SH-SY5Y (cell line): ENCODE results near the gene MYBPH.

Source experiments
- GATA2 ChIP-seq: IDR thresholded peaks from 2 replicates; pipeline ENCODE4 v1.6.1; 2011; ENCODE audit warnings: mild to moderate bottlenecking, low read depth, low read length
- GATA3 ChIP-seq: IDR thresholded peaks from 2 replicates; pipeline ENCODE4 v1.6.1; 2011; ENCODE audit warnings: low read depth, mild to moderate bottlenecking, low read length, moderate library complexity

The MYBPH gene

GRCh38 chr1:203207751-203208150 lies 32.1 kb upstream of the MYBPH start:
- TF ChIP-seq GATA2, result no peak
- no peak for TF ChIP-seq GATA3

GRCh38 chr1:203206129-203206687 lies 30.6 kb upstream of the MYBPH start:
- TF ChIP-seq GATA2 (no peak), GATA3 (no peak)

- TF ChIP-seq GATA2 (no peak), GATA3 (no peak)
Measured at GRCh38 chr1:203204756-203205155, 29.1 kb upstream of the MYBPH start.

GRCh38 chr1:203202431-203203245 lies 27.0 kb upstream of the MYBPH start:
- no peak for TF ChIP-seq GATA3
- no peak for TF ChIP-seq GATA2

GRCh38 chr1:203201516-203202205 lies 26.0 kb upstream of the MYBPH start:
- no peak for TF ChIP-seq GATA2
- TF ChIP-seq GATA3, result no peak

GRCh38 chr1:203200916-203201315 lies 25.3 kb upstream of the MYBPH start:
- no peak for TF ChIP-seq GATA2
- no peak for TF ChIP-seq GATA3

GRCh38 chr1:203199816-203200571 lies 24.4 kb upstream of the MYBPH start:
- TF ChIP-seq GATA2 (no peak), GATA3 (no peak)

- no peak for TF ChIP-seq GATA2
- TF ChIP-seq GATA3, result no peak
Measured at GRCh38 chr1:203199481-203199815, 23.8 kb upstream of the MYBPH start.

- TF ChIP-seq GATA3 (no peak), GATA2 (no peak)
Measured at GRCh38 chr1:203199002-203199401, 23.4 kb upstream of the MYBPH start.

GRCh38 chr1:203197625-203198024 lies 22.0 kb upstream of the MYBPH start:
- TF ChIP-seq GATA3 (no peak), GATA2 (no peak)

GRCh38 chr1:203196371-203196770 lies 20.7 kb upstream of the MYBPH start:
- TF ChIP-seq GATA3 (no peak), GATA2 (no peak)

- TF ChIP-seq GATA2, result no peak
- TF ChIP-seq GATA3, result no peak
Measured at GRCh38 chr1:203190949-203191348, 15.3 kb upstream of the MYBPH start.

- TF ChIP-seq GATA3 (no peak), GATA2 (no peak)
Measured at GRCh38 chr1:203189951-203190352, 14.3 kb upstream of the MYBPH start.

- TF ChIP-seq GATA3, result no peak
- TF ChIP-seq GATA2, result no peak
Measured at GRCh38 chr1:203188686-203189232, 13.1 kb upstream of the MYBPH start.

- TF ChIP-seq GATA2 (no peak), GATA3 (no peak)
Measured at GRCh38 chr1:203187689-203188264, 12.2 kb upstream of the MYBPH start.

GRCh38 chr1:203187304-203187685 lies 11.7 kb upstream of the MYBPH start:
- no peak for TF ChIP-seq GATA2
- no peak for TF ChIP-seq GATA3
